22Rv1 (cell line): ENCODE results near the gene ASZ1.

Source experiments
- ZFX ChIP-seq: fragments of 450-650 bp; IDR thresholded peaks from 2 replicates; pipeline ENCODE4 v1.6.1; 2017; ENCODE audit warnings: antibody characterized with exemption, borderline replicate concordance
- TF ChIP-seq, protein P1 (sequence below): fragments of 450-650 bp; IDR thresholded peaks from 2 replicates; pipeline ENCODE4 v1.5.1; 2017; ENCODE audit warnings: mild to moderate bottlenecking

DNA sequence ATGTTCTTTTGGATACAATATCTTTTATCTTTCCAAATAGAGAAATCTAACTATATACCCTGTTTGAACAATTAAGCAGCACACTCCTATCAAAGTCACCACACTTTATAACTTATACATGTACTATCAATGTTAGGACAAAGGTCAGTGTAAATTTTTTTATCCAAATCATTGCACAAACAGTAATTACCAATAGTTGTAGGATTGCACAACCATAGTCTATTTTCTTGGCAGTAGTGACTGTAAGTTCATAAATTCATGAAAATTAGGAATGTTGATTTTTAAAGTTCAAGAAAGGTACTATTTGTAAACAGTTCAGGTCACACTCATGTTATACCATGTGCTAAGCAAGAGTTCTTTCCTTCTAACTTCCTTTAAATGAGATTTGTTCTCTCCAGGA lies 113.7 kb downstream of the ASZ1 start:
- TF ChIP-seq, protein P1, sequence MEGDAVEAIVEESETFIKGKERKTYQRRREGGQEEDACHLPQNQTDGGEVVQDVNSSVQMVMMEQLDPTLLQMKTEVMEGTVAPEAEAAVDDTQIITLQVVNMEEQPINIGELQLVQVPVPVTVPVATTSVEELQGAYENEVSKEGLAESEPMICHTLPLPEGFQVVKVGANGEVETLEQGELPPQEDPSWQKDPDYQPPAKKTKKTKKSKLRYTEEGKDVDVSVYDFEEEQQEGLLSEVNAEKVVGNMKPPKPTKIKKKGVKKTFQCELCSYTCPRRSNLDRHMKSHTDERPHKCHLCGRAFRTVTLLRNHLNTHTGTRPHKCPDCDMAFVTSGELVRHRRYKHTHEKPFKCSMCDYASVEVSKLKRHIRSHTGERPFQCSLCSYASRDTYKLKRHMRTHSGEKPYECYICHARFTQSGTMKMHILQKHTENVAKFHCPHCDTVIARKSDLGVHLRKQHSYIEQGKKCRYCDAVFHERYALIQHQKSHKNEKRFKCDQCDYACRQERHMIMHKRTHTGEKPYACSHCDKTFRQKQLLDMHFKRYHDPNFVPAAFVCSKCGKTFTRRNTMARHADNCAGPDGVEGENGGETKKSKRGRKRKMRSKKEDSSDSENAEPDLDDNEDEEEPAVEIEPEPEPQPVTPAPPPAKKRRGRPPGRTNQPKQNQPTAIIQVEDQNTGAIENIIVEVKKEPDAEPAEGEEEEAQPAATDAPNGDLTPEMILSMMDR: no peak
- no peak for TF ChIP-seq ZFX
